Measurements from ENCODE around the gene GINS1.

DNA sequence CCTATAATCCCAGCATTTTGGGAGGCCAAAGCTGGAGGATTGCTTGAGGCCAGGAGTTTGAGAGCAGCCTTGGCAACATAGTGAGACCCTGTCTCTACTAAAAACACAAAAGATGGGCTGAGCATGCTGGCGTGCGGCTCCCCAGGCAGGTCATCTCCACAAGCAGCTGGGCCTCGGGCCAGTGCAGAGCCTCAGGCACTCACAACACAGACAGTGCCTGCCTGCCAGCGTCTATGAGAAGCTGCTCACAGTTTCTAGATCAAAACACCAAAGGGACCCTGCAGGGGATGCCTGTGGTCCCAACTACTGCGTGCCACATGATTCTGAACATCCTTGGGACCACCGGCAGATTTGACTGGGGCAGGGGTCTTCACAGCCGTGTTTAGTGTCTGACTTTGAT lies 59.4 kb downstream of the GINS1 start:
- TF ChIP-seq SUZ12 (IDR thresholded peaks at IDR 0.05; ENCODE audit: extremely low read depth, insufficient read depth, insufficient read length) = no peak
- TF ChIP-seq YY1 (IDR thresholded peaks at IDR 0.05; ENCODE audit: insufficient read depth, insufficient read length) = no peak
